ENCODE data around the gene S100A13. TPM values are rescaled to one million over a fixed set of nuclear protein-coding genes. Genes with fewer than 3 reads are reported as not detected.
A peak's percentile ranks its signal among the peaks of the same experiment; 100 is the strongest.

S100A13 gene
- total RNA-seq, 1 experiment from 2014 or later = 350 TPM

- Histone ChIP-seq H3F3A (ENCODE audit: low read length, unreplicated experiment) (peaks cover 27% of the 10 kb centered on the region), H3K36me3 (ENCODE audit: low read depth, low read length) (peaks cover 25% of the 10 kb centered on the region), H3K9me2 (replicated peaks; ENCODE audit: low read length) (no peaks in the 10 kb centered on the region), H3K4me2 (ENCODE audit: low read length) (peak overlapping the region; percentile 88), H3K9ac (ENCODE audit: low read length) (peak overlapping the region; percentile 97), H4K20me1 (ENCODE audit: low read length) (no peaks in the 10 kb centered on the region), H3K4me1 (ENCODE audit: insufficient read depth, low read length) (peaks cover 73% of the 10 kb centered on the region), H3K79me2 (ENCODE audit: low read length) (peaks cover 92% of the 10 kb centered on the region), H3K27ac (ENCODE audit: low read length) (peak overlapping the region; percentile 100), H2AFZ (ENCODE audit: low read length) (no peak overlapping the region), H3K27me3 (ENCODE audit: low read length) (no peaks in the 10 kb centered on the region), H3K4me3 (ENCODE audit: low read length) (peak overlapping the region; percentile 93), H3K9me3 (ENCODE audit: low read length) (no peaks in the 10 kb centered on the region)
- ChIA-PET POLR2A (ENCODE audit: unreplicated experiment) (interaction anchor here (0.6 to 2.0 kb wide), 4 partner anchors 23 to 161 kb away, joined by 4 to 8 read pairs (median 6); partner anchors contain the start of gene CHTOP), CTCF (interaction anchor here (2.5 kb wide), 1 partner anchor 39 kb away, joined by 9 read pairs; no protein-coding TSS in a partner anchor)
- TF ChIP-seq EZH2phosphoT487 (IDR thresholded peaks at IDR 0.05; ENCODE audit: borderline replicate concordance, low read length) (no peak), EZH2 (IDR thresholded peaks at IDR 0.05; ENCODE audit: low read length, unreplicated experiment) (no peak)
- TF ChIP-seq, protein P1, sequence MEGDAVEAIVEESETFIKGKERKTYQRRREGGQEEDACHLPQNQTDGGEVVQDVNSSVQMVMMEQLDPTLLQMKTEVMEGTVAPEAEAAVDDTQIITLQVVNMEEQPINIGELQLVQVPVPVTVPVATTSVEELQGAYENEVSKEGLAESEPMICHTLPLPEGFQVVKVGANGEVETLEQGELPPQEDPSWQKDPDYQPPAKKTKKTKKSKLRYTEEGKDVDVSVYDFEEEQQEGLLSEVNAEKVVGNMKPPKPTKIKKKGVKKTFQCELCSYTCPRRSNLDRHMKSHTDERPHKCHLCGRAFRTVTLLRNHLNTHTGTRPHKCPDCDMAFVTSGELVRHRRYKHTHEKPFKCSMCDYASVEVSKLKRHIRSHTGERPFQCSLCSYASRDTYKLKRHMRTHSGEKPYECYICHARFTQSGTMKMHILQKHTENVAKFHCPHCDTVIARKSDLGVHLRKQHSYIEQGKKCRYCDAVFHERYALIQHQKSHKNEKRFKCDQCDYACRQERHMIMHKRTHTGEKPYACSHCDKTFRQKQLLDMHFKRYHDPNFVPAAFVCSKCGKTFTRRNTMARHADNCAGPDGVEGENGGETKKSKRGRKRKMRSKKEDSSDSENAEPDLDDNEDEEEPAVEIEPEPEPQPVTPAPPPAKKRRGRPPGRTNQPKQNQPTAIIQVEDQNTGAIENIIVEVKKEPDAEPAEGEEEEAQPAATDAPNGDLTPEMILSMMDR (conservative IDR thresholded peaks at IDR 0.05; ENCODE audit: low read depth, low read length) = no peak
- TSS peak; percentile 73 for BruUV-seq (replicated peaks)
- ATAC-seq (no peak), DNase-seq (no peak)
- intact Hi-C loops (cut with micrococcal nuclease) = no loop called here
These were observed 15.9 kb downstream of the S100A13 start for GRCh38 chr1:153611356-153611755.

DNA sequence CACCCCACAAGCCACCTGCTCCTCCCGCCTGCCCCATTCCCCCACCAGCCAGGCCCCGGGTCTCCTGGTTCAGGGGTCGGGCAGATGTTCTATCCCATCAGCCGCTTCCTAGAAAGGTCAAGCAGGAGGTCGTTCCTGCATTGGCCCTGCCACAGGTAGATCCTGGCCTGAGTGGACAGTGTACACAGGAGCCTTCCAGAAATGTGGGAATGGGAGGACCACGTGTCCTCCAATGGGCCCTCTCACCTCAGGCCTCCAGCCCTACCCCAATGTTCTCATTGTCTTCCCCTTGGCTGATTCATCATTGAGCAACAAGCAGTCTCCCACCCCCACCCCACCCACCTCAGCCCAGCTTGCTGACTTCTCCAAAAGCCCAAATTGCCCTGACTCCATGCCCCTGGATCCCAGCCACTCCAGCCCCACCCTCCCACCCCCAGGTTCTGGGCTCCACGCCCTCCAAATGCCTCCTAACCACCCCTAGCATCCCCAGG is 16.4 kb downstream of the S100A13 start:
- H3K27me3 ChIP-seq (ENCODE audit: low read length) = no peaks in the 10 kb centered on the region
- TF ChIP-seq, protein P1 (conservative IDR thresholded peaks at IDR 0.05; ENCODE audit: low read depth, low read length) = no peak
- no peak for TF ChIP-seq EZH2phosphoT487 (IDR thresholded peaks at IDR 0.05; ENCODE audit: borderline replicate concordance, low read length)
- TF ChIP-seq EZH2 (IDR thresholded peaks at IDR 0.05; ENCODE audit: low read length, unreplicated experiment) = no peak
- peak overlapping the region; percentile 100 for H3K27ac ChIP-seq (ENCODE audit: low read length)
- H3K9me3 ChIP-seq (ENCODE audit: low read length) = no peaks in the 10 kb centered on the region
- DNase-seq (peak; percentile 94), ATAC-seq (peak; percentile 17)
- CTCF ChIA-PET = interaction anchor here (0.9 to 2.5 kb wide), 2 partner anchors 17 to 38 kb away, joined by 4 to 9 read pairs; partner anchors contain the start of gene S100A13
- peaks cover 27% of the 10 kb centered on the region for H3F3A ChIP-seq (ENCODE audit: low read length, unreplicated experiment)
- intact Hi-C loops (cut with micrococcal nuclease) = no loop called here
- H3K36me3 ChIP-seq (ENCODE audit: low read depth, low read length) = peaks cover 29% of the 10 kb centered on the region
- H3K4me3 ChIP-seq (ENCODE audit: low read length) = peak overlapping the region; percentile 93
- H3K9ac ChIP-seq (ENCODE audit: low read length) = peak overlapping the region; percentile 97
- no peaks in the 10 kb centered on the region for H3K9me2 ChIP-seq (replicated peaks; ENCODE audit: low read length)
- POLR2A ChIA-PET (ENCODE audit: unreplicated experiment) = interaction anchor here (0.6 to 2.0 kb wide), 6 partner anchors 16 to 161 kb away, joined by 3 to 8 read pairs (median 6); partner anchors contain the start of genes CHTOP and S100A13
- H2AFZ ChIP-seq (ENCODE audit: low read length) = no peak overlapping the region
- H3K4me2 ChIP-seq (ENCODE audit: low read length) = peak overlapping the region; percentile 95
- BruUV-seq (replicated peaks) = no TSS peak
- peaks cover 68% of the 10 kb centered on the region for H3K4me1 ChIP-seq (ENCODE audit: insufficient read depth, low read length)
- peaks cover 88% of the 10 kb centered on the region for H3K79me2 ChIP-seq (ENCODE audit: low read length)
- no peaks in the 10 kb centered on the region for H4K20me1 ChIP-seq (ENCODE audit: low read length)

GRCh38 chr1:153610334-153610733 is 17.0 kb downstream of the S100A13 start:
- ATAC-seq = peak; percentile 16
- Histone ChIP-seq H3K27ac (ENCODE audit: low read length) (peak overlapping the region; percentile 100), H3K4me1 (ENCODE audit: insufficient read depth, low read length) (peaks cover 63% of the 10 kb centered on the region), H3K4me2 (ENCODE audit: low read length) (peak overlapping the region; percentile 95), H2AFZ (ENCODE audit: low read length) (no peak overlapping the region), H3K79me2 (ENCODE audit: low read length) (peaks cover 82% of the 10 kb centered on the region), H3K9ac (ENCODE audit: low read length) (peak overlapping the region; percentile 97), H3K36me3 (ENCODE audit: low read depth, low read length) (peaks cover 32% of the 10 kb centered on the region), H3F3A (ENCODE audit: low read length, unreplicated experiment) (peaks cover 27% of the 10 kb centered on the region), H3K9me2 (replicated peaks; ENCODE audit: low read length) (no peaks in the 10 kb centered on the region), H3K4me3 (ENCODE audit: low read length) (peak overlapping the region; percentile 68), H3K27me3 (ENCODE audit: low read length) (no peaks in the 10 kb centered on the region), H4K20me1 (ENCODE audit: low read length) (no peaks in the 10 kb centered on the region), H3K9me3 (ENCODE audit: low read length) (no peaks in the 10 kb centered on the region)
- TF ChIP-seq EZH2phosphoT487 (IDR thresholded peaks at IDR 0.05; ENCODE audit: borderline replicate concordance, low read length) (no peak), EZH2 (IDR thresholded peaks at IDR 0.05; ENCODE audit: low read length, unreplicated experiment) (no peak)
- TF ChIP-seq, protein P1 (conservative IDR thresholded peaks at IDR 0.05; ENCODE audit: low read depth, low read length) = no peak
- no TSS peak for BruUV-seq (replicated peaks)
- intact Hi-C loops (cut with micrococcal nuclease) = no loop called here
- ChIA-PET CTCF (interaction anchor here (0.9 to 2.5 kb wide), 2 partner anchors 17 to 38 kb away, joined by 4 to 9 read pairs; partner anchors contain the start of gene S100A13), POLR2A (ENCODE audit: unreplicated experiment) (interaction anchor here (0.7 to 2.0 kb wide), 4 partner anchors 17 to 75 kb away, joined by 3 to 8 read pairs (median 7); partner anchors contain the start of genes CHTOP and S100A13)
- peak; percentile 95 for DNase-seq

Measured in PC-3 (cell line).